ENCODE data around the gene KIAA1217. TPM values are rescaled to one million over a fixed set of nuclear protein-coding genes. Genes with fewer than 3 reads are reported as not detected.

The KIAA1217 gene
- total and polyA plus RNA-seq, 9 of the 15 experiments (the other 6 are each of a cell fraction or from before 2014, with no cell fraction given) = 0.04 TPM; not detected in 8

DNA sequence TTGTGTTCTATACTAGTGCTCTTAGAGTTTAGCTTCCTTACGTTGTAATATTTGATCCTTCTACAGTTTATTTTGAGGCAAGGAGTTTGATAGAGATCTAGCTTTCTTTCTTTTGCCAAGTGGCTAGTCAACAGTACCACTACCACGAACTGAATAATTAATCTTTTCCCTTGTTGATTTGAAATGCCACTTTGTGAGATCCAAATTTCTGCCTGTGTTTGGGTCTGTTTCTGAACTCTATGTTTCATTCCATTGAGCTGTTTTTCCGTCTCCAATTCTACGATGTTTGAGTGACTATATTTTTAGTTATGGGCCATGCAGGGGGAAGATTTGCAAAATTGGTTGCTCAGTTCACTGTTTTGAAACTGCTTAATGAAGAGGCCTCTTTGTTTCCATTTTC, 134.7 kb downstream of the KIAA1217 start:
- FAIRE-seq (no peak), DNase-seq (ENCODE audit: extremely low read depth in 1 of 4, low spot score in 3 of 4) (no peak), ATAC-seq (no peak)
- no peaks in the 10 kb centered on the region for H3K9me1 ChIP-seq (ENCODE audit: control insufficient read depth, insufficient read depth, low read length)
- H2AFZ ChIP-seq (ENCODE audit: low read depth, low read length) = no peak overlapping the region
- H3K4me1 ChIP-seq (replicated peaks in 1 of 2; ENCODE audit: control insufficient read depth in 2 of 2, insufficient read depth in 2 of 2, low read length in 2 of 2) = no peaks in the 10 kb centered on the region
- intact Hi-C loops (cut with micrococcal nuclease) (no loop called here), in situ Hi-C loops (cut with MboI) (no loop called here)
- 0% methylated on average over 4 of the region's 4 CpGs for WGBS (ENCODE audit: insufficient coverage, low coverage, missing lambda C conversion rate)
- H3K79me2 ChIP-seq (ENCODE audit: control insufficient read depth, insufficient read depth, low read length) = no peaks in the 10 kb centered on the region
- H3K4me3 ChIP-seq = no peak overlapping the region
- ChIA-PET POLR2A (no interaction called here), CTCF (ENCODE audit: low intra/inter-chr PET ratio) (no interaction called here)
- H3K4me2 ChIP-seq (ENCODE audit: insufficient read depth, low read length) = no peak overlapping the region
- no peaks in the 10 kb centered on the region for H4K20me1 ChIP-seq (replicated peaks; ENCODE audit: control insufficient read depth, insufficient read depth, low read length)
- no peak for TF ChIP-seq ZNF121 (CRISPR knock-in tag; conservative IDR thresholded peaks at IDR 0.05)
- TF ChIP-seq, protein P1, sequence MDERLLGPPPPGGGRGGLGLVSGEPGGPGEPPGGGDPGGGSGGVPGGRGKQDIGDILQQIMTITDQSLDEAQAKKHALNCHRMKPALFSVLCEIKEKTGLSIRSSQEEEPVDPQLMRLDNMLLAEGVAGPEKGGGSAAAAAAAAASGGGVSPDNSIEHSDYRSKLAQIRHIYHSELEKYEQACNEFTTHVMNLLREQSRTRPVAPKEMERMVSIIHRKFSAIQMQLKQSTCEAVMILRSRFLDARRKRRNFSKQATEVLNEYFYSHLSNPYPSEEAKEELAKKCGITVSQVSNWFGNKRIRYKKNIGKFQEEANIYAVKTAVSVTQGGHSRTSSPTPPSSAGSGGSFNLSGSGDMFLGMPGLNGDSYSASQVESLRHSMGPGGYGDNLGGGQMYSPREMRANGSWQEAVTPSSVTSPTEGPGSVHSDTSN (CRISPR knock-in tag; IDR thresholded peaks at IDR 0.05; ENCODE audit: low read depth) = no peak
- TF ChIP-seq, protein P1 (tag; conservative IDR thresholded peaks at IDR 0.05; ENCODE audit: low read depth) = no peak
- TF ChIP-seq ZNF12 (CRISPR knock-in tag; IDR thresholded peaks at IDR 0.05) = no peak
- no peak for TF ChIP-seq ARID2 (IDR thresholded peaks at IDR 0.05)
- TF ChIP-seq ATF3 (IDR thresholded peaks at IDR 0.05) = no peak
- no peak for TF ChIP-seq ATF3 (CRISPR knock-in tag; conservative IDR thresholded peaks at IDR 0.05)
- TF ChIP-seq RBM39 (optimal IDR thresholded peaks at IDR 0.05; ENCODE audit: low read depth, low read length) = no peak
- TF ChIP-seq JUN (IDR thresholded peaks at IDR 0.05; ENCODE audit: borderline replicate concordance, low read depth, low read length) = no peak
- no peak for TF ChIP-seq JUN (CRISPR knock-in tag; IDR thresholded peaks at IDR 0.05; ENCODE audit: borderline replicate concordance)
- TF ChIP-seq, protein P2, sequence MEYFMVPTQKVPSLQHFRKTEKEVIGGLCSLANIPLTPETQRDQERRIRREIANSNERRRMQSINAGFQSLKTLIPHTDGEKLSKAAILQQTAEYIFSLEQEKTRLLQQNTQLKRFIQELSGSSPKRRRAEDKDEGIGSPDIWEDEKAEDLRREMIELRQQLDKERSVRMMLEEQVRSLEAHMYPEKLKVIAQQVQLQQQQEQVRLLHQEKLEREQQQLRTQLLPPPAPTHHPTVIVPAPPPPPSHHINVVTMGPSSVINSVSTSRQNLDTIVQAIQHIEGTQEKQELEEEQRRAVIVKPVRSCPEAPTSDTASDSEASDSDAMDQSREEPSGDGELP (CRISPR knock-in tag; IDR thresholded peaks at IDR 0.05; ENCODE audit: borderline replicate concordance) = no peak
- H3K36me3 ChIP-seq (ENCODE audit: control insufficient read depth, insufficient read depth, low read length) = no peaks in the 10 kb centered on the region
- no peak overlapping the region for H3K27ac ChIP-seq (ENCODE audit: extremely low read depth, low read depth, low read length)
- no peaks in the 10 kb centered on the region for H3K27me3 ChIP-seq (ENCODE audit: control insufficient read depth in 2 of 2, insufficient read depth in 2 of 2, low read length in 2 of 2)
- no peaks in the 10 kb centered on the region for H3K9me3 ChIP-seq (replicated peaks; ENCODE audit: control insufficient read depth, insufficient read depth, low read depth, low read length)
- no peak overlapping the region for H3K9ac ChIP-seq (ENCODE audit: insufficient read depth in 1 of 2, low read depth in 2 of 2, low read length in 2 of 2)
- BruUV-seq (replicated peaks) = no TSS peak
